ENCODE data around the gene PTPRJ.

PTPRJ gene

DNA sequence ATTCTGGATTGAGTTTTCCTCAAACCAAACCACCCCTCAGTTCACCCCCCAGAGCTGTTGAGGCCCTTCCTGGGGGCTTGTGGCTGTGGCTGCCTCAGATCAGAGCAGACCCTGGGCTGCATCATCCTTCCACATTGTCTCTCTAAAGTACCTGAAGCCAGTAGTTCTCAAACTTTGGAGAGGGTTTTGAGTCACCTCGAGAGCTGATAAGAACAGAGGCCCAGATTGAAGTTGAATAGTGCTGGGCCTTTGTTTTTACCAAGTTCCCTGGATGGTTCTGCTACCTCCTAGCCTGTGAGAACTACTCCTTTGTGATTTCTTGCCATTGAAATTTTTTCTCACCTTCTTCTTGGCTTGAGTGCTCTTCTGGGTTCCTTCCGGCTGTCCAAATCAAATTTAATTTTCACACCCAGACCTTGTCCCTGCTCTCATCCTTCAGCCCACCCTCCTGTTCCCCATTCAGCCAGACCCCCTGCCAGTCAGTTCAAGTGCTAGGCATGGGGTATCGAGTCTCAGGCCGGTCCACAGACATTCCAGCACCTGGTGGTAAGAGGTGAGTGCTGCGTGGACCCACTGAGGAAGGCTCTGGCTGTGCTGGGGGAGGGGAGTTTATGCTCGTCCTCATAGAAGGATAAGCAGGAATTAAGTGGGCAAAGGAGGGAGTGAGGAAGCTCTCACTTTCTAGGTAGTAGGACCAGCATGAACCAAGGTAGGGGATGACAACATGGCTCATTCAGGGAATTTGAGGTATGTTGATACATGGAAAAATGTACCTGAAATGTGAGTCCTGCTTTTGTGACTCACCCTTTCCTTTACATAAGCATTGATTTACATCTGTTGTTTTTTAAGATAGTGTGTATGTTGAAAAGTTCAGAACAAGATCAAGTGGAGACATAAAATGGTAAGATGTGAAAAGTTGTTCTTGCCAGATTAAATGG lies 116.5 kb downstream of the PTPRJ start:
- DNase-seq: no peak

DNA sequence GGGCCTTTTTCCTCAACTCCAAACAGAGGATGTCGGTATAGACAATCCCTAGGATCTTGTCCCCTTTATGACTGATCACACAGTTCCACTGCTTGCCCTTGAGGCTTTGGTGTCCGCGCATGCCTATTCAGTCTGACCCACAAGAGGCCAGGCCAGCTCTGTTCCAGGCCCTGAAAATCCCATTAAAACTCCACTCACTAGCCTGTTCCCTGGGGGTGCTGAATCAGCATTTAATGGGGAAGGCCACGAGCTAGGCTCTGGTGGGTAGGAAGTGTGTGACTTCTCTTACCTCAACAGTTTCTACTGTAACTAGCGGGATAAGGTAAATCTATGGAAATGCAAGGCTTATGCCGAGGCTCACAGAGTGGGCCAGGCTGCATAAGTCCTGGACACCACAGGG lies 117.7 kb downstream of the PTPRJ start:
- no peak for DNase-seq

DNA sequence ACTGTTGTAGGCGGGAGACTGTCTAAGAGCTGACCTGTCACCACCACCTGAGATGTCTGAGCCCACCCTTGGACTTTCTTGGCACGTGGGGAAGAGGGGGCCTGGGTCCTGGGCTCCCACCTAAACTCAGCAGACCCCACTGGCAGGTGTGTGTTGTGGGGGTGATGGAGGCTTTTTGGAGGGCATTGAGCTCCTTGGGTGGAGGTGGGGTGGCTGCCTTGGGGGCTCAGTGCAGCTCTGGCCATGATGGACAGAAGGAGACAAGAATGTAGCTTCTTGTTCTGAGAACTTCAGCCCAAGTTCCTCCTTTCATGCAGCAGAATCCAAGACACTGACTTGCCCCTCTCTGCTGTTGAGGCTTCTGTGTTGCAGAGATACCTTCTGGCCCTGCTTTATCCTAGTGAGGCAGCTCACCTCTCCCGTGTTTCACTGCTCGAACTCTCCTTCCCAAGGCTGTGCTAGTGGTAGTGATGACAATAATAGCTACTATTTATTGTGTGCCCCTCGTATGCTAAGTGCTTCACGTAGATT lies 119.6 kb downstream of the PTPRJ start:
- DNase-seq: no peak

DNA sequence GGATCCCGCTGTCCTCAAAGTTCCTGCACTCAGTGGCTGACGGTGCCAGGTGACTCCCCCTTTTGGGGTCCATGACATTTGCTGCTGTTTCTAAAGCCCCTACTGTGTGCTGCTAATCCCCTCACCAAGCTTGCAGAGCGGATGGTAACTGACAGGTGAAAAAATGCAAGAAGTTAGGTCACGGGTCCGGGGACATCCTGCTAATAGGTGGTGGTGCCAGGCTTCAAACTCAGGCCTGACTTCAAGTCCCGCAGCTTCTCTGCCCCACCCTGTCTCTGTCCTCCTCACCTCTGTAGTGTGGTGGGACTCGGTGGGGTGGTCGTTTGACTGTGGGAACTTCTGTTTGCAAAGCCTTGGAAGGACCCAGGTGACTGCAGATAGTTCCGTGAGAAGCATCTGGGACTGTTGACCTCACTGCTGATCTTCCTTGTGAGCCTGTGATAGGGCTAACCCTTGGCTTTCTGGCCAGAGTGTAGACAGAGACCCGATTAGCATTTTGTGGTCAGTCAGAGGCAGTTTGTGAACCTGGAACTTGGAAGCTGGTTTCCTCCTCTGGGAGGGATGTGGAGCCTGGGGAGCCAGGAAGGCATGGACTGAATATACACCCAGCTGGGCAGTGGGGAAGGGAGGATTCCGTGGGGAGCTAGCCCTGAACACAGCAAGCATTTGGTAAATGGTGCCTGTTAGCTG lies 120.8 kb downstream of the PTPRJ start:
- DNase-seq: no peak

DNA sequence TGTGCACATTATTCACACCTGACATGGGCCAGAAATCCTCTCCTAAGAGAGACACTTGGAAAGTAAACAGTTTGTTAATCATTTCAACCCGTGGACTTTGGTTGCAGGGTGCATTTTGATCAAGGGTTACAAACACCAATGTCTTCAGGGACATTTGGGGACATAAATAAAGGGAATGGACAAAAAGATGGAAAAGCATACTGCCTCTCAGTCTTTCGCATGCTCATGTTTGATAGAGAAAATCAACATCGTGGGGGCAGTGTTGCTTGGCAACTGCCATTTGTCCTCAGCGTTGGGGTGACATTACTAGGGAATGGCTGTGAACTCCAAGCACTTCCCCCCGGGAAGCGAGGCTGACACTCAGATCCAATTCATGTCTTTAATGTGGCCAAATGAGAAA lies 121.6 kb downstream of the PTPRJ start:
- DNase-seq: no peak

DNA sequence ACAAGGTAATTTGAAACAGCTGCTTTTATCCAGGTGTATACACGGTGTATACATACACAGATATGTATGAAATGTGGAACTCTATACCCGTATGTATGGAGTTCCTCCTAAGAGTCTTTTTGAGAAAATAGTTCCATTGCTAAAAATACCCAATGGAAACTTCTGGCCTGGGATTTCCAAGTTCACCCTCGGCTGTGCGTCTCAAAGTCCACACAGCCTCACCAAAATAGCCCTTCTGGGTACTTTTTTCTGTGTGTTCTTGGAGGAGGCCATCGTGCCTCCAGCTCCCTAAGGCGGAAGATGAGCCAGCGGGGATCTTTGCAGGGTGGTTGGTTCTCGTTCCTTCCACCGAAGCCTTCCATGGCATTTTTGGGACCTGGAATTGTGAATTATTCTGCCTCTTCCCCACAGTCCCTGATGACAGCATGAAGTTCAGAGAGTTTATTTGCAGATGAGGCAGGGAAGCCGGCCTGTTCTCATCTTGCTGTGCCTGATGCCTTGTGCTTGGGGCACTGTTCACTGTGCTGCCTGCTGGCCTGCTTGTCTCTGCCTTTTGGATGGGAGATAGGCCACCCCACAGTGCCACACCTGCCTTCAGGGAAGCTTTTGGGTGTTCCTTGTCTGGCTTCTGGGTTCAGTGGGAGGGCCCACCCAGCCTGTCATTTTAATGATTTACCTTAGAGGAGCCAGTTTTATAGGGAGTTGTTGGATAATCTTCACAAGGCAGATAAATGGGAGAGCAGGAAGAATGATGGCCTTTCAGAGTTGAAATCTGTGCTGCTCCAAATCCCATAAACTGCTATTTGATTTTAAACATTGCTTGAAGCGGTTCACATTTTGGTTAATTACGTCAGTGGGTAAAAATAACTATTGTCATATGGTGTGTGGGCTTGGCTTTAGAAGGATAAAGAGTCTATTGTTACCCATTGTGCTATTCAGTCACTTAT lies 123.5 kb downstream of the PTPRJ start:
- no peak for DNase-seq

DNA sequence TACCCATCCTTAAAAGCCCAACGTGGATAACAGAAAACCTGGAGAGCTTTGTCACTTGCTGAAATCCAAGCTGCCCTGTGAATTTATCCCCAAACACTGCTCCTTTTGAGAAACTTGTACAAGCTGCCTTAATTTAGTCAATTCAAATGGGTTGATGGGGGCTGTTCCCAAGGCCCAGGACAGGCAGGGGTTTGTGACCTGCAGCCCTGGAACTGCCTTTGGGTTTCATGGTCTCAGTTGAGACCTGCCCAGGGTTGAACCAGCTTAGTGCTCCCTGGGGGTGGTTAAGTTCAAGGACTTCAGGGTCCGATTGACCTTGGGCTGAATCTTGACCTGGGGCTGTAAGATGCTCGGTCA lies 124.2 kb downstream of the PTPRJ start:
- DNase-seq: no peak

DNA sequence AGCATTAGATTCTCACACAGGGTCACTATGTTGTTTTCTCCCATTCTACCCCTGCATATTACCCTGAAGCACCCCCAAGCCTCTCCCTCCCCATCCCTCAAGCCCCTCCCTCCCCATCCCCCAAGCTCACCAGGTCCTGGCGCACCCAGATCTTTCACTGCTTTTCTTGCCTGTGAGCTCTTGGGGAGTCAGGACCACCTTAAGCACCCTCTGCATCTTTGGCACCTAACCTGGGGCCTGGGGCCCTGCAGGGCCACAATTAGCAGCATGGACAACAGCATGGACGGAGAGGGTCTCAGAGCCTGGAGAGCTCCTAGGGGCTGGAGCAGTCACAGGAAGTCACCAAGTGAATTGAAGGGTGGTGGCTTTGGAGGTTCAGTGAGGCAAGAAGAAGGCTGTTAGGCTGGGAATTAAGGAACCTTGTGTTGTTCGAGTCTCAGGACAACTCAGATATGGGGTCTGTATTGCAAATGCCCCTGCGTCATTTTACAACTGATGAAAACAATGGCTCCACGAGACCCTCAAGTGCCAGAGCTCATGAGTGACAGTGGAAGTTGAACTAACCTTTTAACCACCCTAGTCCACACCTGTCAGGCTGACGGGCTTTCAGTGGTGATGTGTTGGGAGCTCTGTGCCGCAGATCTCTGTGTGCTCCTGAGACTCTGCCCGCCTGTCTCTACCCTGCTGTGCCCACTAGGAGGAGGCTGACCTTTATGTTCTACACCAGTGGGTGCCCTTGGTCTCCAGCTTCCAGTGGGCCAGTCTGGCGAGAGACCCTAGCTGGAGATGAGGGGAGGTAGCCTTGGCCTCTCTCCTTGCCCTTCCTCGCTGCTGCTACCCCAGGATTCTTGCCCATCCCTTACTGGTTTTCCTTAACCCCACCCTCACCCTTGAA lies 125.0 kb downstream of the PTPRJ start:
- DNase-seq: no peak

DNA sequence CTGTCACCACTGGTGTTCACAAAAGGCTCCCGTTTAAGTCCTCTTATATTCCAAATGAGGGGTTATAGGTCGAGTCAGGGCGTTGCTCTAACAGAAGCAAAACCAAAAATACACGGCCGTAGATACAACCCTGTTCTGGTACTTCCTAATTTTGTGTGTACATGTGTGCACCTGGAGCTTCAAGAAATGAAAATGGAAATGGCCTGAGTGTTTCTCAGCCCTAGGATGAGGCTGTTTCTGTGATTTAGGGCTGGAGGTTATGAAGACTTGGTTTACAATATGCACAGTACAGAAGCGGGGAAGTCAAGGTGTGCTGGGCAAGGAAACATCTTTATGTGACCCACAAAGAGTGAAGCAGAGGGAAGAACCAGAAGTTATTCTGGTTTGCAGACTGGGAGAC lies 125.8 kb downstream of the PTPRJ start:
- DNase-seq: no peak

DNA sequence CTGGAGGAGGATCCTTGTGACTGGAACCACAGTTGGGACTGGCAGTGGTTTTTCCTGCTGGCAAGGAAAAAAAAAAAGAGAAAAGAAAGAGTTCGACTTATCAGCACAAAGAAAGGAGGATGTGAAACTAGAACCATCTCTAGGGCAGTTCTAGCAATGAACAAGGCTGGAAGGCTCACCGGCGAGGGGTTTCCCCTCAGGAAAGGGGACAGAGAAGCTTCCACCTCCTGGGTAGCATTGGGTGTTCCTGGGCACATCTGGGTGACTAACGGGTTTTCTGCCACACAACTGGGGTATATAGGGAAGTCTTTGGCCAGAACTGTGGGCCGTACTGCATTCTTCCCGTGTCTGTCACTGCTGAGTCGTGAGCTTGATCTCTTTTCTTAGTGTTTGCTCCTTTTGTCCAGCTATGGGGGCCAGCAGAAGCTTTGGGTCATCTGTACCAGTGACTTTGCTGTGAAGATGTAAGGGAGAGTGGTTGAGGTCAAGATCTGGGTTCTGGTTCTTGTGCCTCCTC lies 126.9 kb downstream of the PTPRJ start:
- DNase-seq: no peak

DNA sequence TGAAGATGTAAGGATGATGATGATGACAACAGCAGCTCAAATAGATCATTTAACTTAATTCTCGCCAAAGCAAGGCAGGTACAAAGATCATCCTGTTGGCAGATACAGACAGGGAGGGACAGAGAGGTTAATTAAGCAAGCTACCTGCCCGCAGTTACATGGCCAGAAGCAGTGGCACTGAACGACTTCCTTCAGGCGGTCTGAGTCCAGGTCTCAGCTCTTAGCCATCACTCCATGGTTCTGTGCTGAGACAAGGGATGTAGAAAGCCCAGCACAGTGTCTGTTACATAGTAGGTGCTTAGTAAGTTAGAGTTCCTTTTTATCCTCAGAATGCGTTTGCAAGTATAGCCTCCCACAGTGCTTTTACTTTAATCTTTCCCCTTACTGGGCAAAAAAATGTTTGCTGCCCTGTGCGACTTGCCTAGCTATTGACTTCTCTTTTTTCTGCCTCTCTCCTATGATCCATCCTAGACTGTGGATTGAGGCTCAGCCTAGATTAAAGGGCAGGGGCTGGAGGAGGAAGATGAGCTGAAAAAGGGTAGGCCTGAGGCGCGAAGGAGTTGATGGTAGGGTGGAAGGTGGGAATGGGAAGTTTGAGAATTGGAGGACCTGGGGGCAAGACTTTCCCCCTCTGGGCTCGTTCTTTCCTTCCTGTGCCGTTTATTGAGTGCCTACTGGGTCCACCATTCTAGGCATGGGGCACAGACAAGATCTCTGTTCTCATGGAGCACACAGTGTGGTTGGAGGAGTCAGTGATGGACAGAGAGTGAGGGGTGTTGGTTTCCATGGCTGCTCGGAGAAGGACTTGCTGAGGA lies 128.1 kb downstream of the PTPRJ start:
- DNase-seq: no peak

DNA sequence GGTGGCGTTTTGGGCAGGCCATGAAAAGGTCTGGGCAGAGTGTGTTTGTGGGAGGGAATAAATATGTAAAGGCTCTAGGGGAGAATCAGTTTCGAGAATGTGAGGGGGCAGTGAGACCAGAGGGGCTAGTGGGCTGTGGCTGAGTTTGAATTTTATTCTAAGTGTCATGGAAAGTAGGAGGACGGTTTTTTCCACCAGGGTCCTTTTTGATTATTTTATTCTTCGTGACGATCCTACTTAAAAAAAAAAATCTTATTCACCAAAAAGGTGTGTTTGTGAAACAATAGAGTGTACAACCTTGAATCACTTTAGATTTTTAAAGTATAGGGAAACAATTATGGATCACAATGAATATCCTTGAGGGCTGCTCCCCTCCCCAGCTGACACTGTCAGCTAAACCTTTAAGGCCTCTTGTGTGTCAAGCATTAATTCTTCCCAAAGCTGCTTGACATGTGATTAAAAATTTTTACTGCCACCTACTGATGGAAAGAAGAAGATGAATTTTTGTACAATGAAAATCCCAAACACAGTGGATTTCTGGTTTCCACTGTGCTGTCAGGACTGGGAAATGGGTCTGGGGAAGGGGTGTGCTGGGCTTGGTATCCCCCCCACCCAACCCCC lies 128.8 kb downstream of the PTPRJ start:
- DNase-seq: no peak

DNA sequence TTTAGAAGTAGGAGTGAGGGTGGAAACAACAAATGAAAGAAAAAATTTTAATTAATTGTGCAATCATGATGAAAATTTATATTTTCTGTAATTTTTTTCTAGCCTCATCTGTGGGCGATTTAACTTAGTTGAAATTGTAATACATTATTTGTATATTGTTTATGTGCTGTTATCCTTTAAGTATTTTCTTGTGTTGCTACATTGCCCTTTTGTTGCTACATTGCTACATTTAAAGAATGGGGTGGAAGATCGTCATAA lies 130.1 kb downstream of the PTPRJ start:
- DNase-seq: no peak

DNA sequence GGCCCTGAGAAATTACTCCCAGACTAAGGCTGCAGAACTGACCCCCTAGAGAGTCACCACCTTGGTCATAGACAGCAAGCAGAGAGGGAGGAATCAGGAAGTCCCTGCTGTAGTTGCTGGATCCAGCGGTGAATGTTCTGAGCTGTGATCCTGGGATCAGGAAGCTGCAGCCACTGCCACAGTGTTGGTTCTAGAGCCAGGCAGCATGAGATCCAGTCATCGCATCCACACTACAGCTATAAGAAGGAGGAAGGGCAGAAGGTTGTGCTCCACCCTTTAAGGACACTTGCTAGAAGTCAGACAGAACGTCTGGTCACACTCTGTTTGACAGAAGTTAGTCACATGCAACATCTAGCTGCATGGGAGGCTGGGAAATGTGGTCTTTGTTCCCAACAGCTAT lies 131.5 kb downstream of the PTPRJ start:
- no peak for DNase-seq

DNA sequence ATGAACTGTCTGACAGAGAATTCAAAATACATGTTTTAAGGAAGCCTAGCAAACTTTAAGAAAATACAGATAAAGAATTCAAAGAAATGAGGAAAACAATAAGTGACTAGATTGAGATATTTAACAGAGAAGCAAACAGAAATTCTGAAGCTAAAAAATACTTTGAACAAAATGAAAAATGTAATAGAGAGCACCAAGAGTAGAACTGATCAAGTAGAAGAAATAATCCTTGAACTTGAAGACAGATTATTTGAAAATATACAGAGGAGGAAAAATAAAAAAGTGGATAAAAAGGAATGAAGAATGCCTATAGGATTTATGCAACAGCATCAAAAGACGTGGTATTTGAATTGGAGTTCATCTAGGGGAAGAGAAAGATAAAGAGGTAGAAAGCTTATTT lies 134.4 kb downstream of the PTPRJ start:
- DNase-seq: no peak

DNA sequence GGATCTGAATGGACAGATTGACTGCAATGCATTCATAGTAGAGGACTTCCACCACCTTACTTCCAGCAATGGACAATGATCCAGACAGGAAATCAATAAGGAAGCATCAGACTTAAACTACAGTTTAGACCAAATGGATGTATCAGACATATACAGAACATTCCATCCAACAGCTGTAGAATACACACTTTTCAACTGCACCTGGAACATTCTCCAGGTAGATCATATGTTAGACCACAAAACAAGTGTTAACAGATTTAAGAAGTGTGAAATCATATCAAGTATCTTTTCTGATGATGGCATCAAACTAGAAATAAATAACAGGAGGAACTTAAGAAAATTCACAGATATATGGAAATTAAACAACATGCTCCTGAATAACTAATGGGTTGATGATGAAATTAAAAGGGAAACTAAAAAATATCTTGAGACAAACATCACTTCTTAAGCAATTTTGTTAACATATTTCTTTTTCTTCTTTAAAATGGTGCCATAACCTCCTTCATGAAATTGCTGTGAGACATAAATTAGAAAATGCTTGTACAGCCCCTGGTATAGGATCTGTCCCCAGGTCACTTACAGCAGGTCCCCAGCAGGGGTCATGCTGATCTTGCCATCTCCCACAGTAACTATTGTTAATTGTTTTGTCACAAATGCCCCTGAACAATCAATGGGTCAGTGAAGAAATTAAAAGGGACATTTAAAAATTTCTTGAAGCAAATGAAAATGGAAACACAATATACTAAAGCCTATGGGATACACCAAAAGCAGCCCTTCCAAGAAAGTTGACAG lies 136.3 kb downstream of the PTPRJ start:
- DNase-seq: no peak

DNA sequence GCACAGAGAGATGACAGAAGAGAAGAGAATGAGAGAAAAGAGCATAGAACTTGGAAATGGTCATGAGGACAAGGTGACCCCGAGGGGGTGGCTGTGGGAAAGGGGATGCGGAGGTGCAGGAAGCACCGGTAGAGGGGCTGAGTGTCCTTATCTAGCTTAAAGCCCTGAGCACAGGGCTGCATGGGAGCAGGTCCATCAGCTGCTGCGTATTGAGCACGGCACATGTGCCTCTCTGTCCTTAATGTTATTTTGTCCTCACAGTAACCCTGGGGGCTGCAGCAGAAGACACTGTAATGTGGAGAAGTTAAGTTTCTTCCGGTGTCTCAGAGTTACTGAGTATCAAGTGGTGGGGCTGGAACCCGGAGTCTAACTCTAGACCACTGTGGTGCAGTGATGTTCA lies 141.9 kb downstream of the PTPRJ start:
- no peak for DNase-seq

DNA sequence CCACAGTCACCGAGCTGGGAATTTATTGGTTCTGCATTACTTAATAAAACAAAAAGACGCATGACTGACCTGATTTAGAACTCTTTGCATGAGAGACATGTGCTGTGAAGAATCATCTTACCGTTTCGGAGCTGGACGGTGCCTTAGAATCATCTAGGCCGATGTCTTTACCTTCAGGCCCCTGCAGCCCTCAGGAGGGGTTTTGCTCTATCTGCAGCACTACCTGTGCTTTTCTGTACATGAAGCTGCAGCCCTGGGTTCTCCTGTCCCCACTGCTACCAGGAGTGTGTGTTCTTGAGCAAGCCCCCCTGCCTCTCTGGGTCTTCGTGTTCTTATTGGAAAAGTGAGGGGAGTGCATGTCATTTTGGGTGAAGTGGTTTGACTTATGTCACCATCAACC lies 142.3 kb downstream of the PTPRJ start:
- no peak for DNase-seq

DNA sequence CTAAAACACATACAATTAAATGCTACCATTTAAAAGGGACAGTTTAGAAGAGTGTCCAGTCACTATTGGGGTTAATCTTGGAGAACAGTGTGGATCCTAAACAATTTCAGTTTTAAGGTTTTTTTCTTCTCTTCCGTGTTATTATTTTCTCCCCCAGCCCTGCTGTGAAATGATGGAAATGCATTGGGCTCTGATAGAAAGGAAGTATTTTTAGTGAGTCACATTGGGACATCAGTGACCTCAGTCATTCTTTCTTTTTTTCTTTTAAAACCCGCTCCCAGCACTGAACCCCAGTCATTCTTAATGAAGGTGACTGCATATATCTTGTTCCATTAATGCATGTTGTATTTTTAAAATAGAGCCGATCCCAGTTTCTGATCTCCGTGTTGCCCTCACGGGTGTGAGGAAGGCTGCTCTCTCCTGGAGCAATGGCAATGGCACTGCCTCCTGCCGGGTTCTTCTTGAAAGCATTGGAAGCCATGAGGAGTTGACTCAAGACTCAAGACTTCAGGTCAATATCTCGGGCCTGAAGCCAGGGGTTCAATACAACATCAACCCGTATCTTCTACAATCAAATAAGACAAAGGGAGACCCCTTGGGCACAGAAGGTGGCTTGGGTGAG lies 143.0 kb downstream of the PTPRJ start:
- no peak for DNase-seq
